GM12878 (cell line): ENCODE measurements around the gene PCED1B. TPM values are rescaled to one million over a fixed set of nuclear protein-coding genes. Genes with fewer than 3 reads are reported as not detected.
"Not testable (repeated sequence)": the region's sequence is repeated elsewhere in the genome, so short reads cannot be mapped to it uniquely, and the experiment has no call there.

Source experiments
- ATAC-seq: fragments of 200-7000 bp; cut with Tn5 transposase; 3 replicates; pipeline ENCODE4 v1.9.1; 2020; ENCODE audit warnings: mild to moderate bottlenecking, moderate library complexity
- BruUV-seq: library from RNA; stranded (reverse); fragments of 400-500 nt; replicated peaks from 2 replicates; lab custom pipeline; 2021; lab: Mats Ljungman, UMichigan
- CTCF ChIA-PET: fragments of 300-600 bp; sonication (Branson Sonifier 250); formaldehyde crosslinking; extraction: SDS; loops from one replicate; lab custom pipeline; 2021; ENCODE audit warnings: inconsistent platforms; lab: Yijun Ruan, JAX
- POLR2A ChIA-PET: fragments of 350-600 bp; formaldehyde crosslinking; extraction: SDS; loops from one replicate; lab custom pipeline; 2021; ENCODE audit warnings: inconsistent platforms; lab: Charles Lee
- RAD21 ChIA-PET: fragments of 300-600 bp; sonication (Branson Sonifier 250); formaldehyde crosslinking; loops from one replicate; lab custom pipeline; 2023; ENCODE audit warnings: antibody characterized with exemption; ENCODE audit not compliant: unreplicated experiment; lab: Charles Lee
- SMC1A ChIA-PET: fragments of 300-600 bp; sonication (Branson Sonifier 250); formaldehyde crosslinking; loops from one replicate; lab custom pipeline; 2023; ENCODE audit not compliant: unreplicated experiment, uncharacterized antibody; lab: Charles Lee
- DNase-seq: peaks from one replicate; pipeline ENCODE4 v3.0.0-alpha.2; 2011; ENCODE audit warnings: low read depth, low spot score
- FAIRE-seq: peaks from 3 replicates; lab custom pipeline; 2011; peaks lifted over from hg19 to GRCh38; lab: Jason Lieb, UNC
- H2AFZ ChIP-seq: 2 replicates; pipeline ENCODE4 v1.6.0; 2011; ENCODE audit warnings: low read depth, low read length, control low read depth; ENCODE audit not compliant: control insufficient read depth
- H3K27ac ChIP-seq: 2 replicates; pipeline ENCODE4 v1.5.1; 2011; ENCODE audit warnings: control low read depth; ENCODE audit not compliant: control insufficient read depth, insufficient read depth
- H3K27me3 ChIP-seq, 2 experiments: replicated peaks in 1 of 2; 2 replicates each; pipeline versions ENCODE4 v1.6.0 to v1.6.1; 2011; ENCODE audit warnings: low read length in 1 of 2; ENCODE audit not compliant: control insufficient read depth in 2 of 2, insufficient read depth in 2 of 2
- H3K36me3 ChIP-seq, 2 experiments: 2 replicates each; pipeline ENCODE4 v1.5.1; 2011; ENCODE audit warnings: low read length in 1 of 2; ENCODE audit not compliant: control insufficient read depth in 2 of 2, insufficient read depth in 2 of 2
- H3K4me1 ChIP-seq: 2 replicates; pipeline ENCODE4 v1.6.1; 2011; ENCODE audit warnings: mild to moderate bottlenecking, low read length, moderate library complexity, mixed read lengths; ENCODE audit not compliant: control insufficient read depth, insufficient read depth
- H3K4me2 ChIP-seq: 2 replicates; pipeline ENCODE4 v1.6.0; 2011; ENCODE audit warnings: control low read depth; ENCODE audit not compliant: control insufficient read depth, insufficient read depth
- H3K4me3 ChIP-seq: fragments of 200-600 bp; sonication (generic); 2 replicates; pipeline ENCODE4 v1.5.1; 2016
- H3K79me2 ChIP-seq: 2 replicates; pipeline ENCODE4 v1.6.0; 2011; ENCODE audit warnings: low read length; ENCODE audit not compliant: control insufficient read depth, insufficient read depth
- H3K9ac ChIP-seq: 2 replicates; pipeline ENCODE4 v1.8.0; 2011; ENCODE audit warnings: low read length, control low read depth, mixed read lengths; ENCODE audit not compliant: control insufficient read depth, insufficient read depth
- H3K9me3 ChIP-seq: replicated peaks from 3 replicates; pipeline ENCODE4 v1.5.1; 2011; ENCODE audit warnings: mild to moderate bottlenecking, low read length; ENCODE audit not compliant: control insufficient read depth, insufficient read depth
- H4K20me1 ChIP-seq: 2 replicates; pipeline ENCODE4 v1.6.0; 2011; ENCODE audit not compliant: control insufficient read depth, insufficient read depth
- CHD2 ChIP-seq: IDR thresholded peaks from 2 replicates; pipeline ENCODE4 v1.6.1; 2011; ENCODE audit warnings: low read depth, low read length, improper control_type of control experiment, borderline replicate concordance
- FOXM1 ChIP-seq: IDR thresholded peaks from 2 replicates; pipeline ENCODE4 v1.6.1; 2012; ENCODE audit warnings: low read depth, mild to moderate bottlenecking, inconsistent platforms, low read length, moderate library complexity
- NBN ChIP-seq: fragments of 450-650 bp; IDR thresholded peaks from 2 replicates; pipeline ENCODE4 v1.6.1; 2016
- SMARCA5 ChIP-seq: fragments of 450-650 bp; IDR thresholded peaks from 2 replicates; pipeline ENCODE4 v1.6.1; 2017; ENCODE audit warnings: mild to moderate bottlenecking
- SMC3 ChIP-seq: IDR thresholded peaks from 2 replicates; pipeline ENCODE4 v1.6.1; 2011; ENCODE audit warnings: low read length, improper control_type of control experiment, borderline replicate concordance
- TARDBP ChIP-seq: IDR thresholded peaks from 2 replicates; pipeline ENCODE4 v1.6.1; 2016; ENCODE audit warnings: borderline replicate concordance
- TBL1XR1 ChIP-seq: IDR thresholded peaks from 2 replicates; pipeline ENCODE4 v1.6.1; 2012; ENCODE audit warnings: low read depth, low read length, improper control_type of control experiment
- USF2 ChIP-seq: IDR thresholded peaks from 2 replicates; pipeline ENCODE4 v1.6.1; 2011; ENCODE audit warnings: low read depth, low read length, improper control_type of control experiment, borderline replicate concordance
- ZNF384 ChIP-seq: IDR thresholded peaks from 2 replicates; pipeline ENCODE4 v1.6.1; 2012; ENCODE audit warnings: low read depth, mild to moderate bottlenecking, low read length, improper control_type of control experiment, borderline replicate concordance
- WGBS: methylation state at CpG from one replicate; pipeline ENCODE4 v1.1.6; 2016; ENCODE audit warnings: low lambda C conversion rate; ENCODE audit not compliant: insufficient replicate concordance, insufficient coverage; ENCODE audit errors: missing lambda C conversion rate; 5-methylcytosine and 5-hydroxymethylcytosine counted together
- in situ Hi-C: fragments of 300-500 bp; cut with MboI; formaldehyde crosslinking; loops from 9 replicates; pipeline ENCODE4 v1.14.3; 2018; ENCODE audit warnings: mixed read lengths
- intact Hi-C: fragments of 100-400 bp; cut with micrococcal nuclease; formaldehyde crosslinking; loops from one replicate; pipeline ENCODE4 v1.14.2; 2022; ENCODE audit not compliant: unreplicated experiment
- polyA plus RNA-seq, 11 experiments: library from polyadenylated mRNA; depleted of rRNA in 4 of 11; unstranded in 6 of 11; stranded (reverse) in 5 of 11; fragments of >200 nt; fragmentation: Nextera tagmentation in 4 of 11; fragmentation: Illumina TruSeq in 1 of 11; extraction: Ambion mirVana in 4 of 11; extraction: Trizol in 1 of 11; gene quantifications; 1 replicate in 1 of 11; 2 replicates in 10 of 11; pipeline versions ENCODE4 v1.2.1 to v1.2.3, GENCODE V29; 2011 to 2016; ENCODE audit warnings: inconsistent platforms in 2 of 11, missing spikeins in 2 of 11, low read depth in 1 of 11
- total RNA-seq, 4 experiments: library from RNA; depleted of rRNA in 3 of 4; stranded (reverse); fragments of >200 nt in 3 of 4; fragmentation: Illumina TruSeq in 1 of 4; extraction: Trizol in 1 of 4; gene quantifications; 2 replicates each; pipeline versions ENCODE4 v1.2.1 to v1.2.3, GENCODE V29; 2013 to 2021
- TF ChIP-seq, protein P1 (sequence below): IDR thresholded peaks from 2 replicates; pipeline ENCODE4 v1.6.1; 2011; ENCODE audit warnings: low read depth, mild to moderate bottlenecking, low read length, moderate library complexity, borderline replicate concordance; ENCODE audit errors: extremely low read depth
- TF ChIP-seq, protein P2 (sequence below): fragments of 450-650 bp; formaldehyde crosslinking; IDR thresholded peaks from 2 replicates; pipeline ENCODE4 v1.4.0; 2020; ENCODE audit warnings: mild to moderate bottlenecking, moderate library complexity

The PCED1B gene
- total and polyA plus RNA-seq, 10 of the 15 experiments (the other 5 are each of a cell fraction or from before 2014, with no cell fraction given), result 0.80 to 8.8 (median 3.0) TPM

GRCh38 chr12:47051291-47051690 is 28.1 kb upstream of the PCED1B start:
- CTCF ChIA-PET, result interaction anchor here (1.0 kb wide), 1 partner anchor 19 kb away, joined by 3 read pairs; no protein-coding TSS in a partner anchor
- intact Hi-C loops, H3K27ac ChIP-seq, H4K20me1 ChIP-seq, POLR2A ChIA-PET, H3K9ac ChIP-seq, H3K27me3 ChIP-seq, H3K4me2 ChIP-seq, ATAC-seq, DNase-seq, H3K4me3 ChIP-seq, H3K4me1 ChIP-seq, H3K79me2 ChIP-seq, H2AFZ ChIP-seq, H3K9me3 ChIP-seq, BruUV-seq, H3K36me3 ChIP-seq, FAIRE-seq, in situ Hi-C loops, RAD21 ChIA-PET: not testable (repeated sequence)
- WGBS, result 0% methylated on average over 3 of the region's 3 CpGs
- SMC1A ChIA-PET, result interaction anchor here (1.3 kb wide), 1 partner anchor 27 kb away, joined by 3 read pairs; no protein-coding TSS in a partner anchor

DNA sequence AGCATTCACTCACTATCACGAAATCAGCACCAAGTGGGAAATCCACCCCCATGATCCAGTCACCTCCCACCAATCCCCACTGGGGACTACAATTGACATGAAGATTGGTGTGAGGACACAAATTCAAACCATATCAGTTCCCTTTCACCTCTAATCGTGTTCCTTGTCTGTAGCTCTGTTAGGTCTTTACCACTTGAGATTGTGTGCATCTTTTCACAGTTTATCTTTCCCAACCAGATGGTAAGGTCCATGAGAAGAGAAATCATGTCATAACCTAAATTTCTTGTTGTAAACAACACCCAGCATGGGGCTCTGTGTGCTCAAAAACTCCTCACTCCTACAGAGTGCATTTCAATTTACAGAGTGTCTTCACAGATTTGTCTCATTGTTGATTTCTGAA is 27.1 kb upstream of the PCED1B start:
- ChIA-PET CTCF (interaction anchor here (1.0 to 1.3 kb wide), 2 partner anchors 19 to 20 kb away, joined by 3 read pairs; no protein-coding TSS in a partner anchor), POLR2A (no interaction called here), RAD21 (no interaction called here), SMC1A (interaction anchor here (1.3 kb wide), 1 partner anchor 28 kb away, joined by 3 read pairs; no protein-coding TSS in a partner anchor)
- intact Hi-C loops, result no loop called here
- Histone ChIP-seq H3K27me3 (peaks cover 0 to 2% of the 10 kb centered on the region in 2 experiments; a peak in 1 of 4 replicates), H3K9ac (no peak overlapping the region), H3K9me3 (peaks cover 5% of the 10 kb centered on the region; the same call in 2 of the 3 replicates), H2AFZ (no peak overlapping the region), H3K36me3 (no peaks in the 10 kb centered on the region), H3K4me1 (no peaks in the 10 kb centered on the region), H3K4me3 (no peak overlapping the region), H3K27ac (no peak overlapping the region), H3K79me2 (no peaks in the 10 kb centered on the region), H4K20me1 (no peaks in the 10 kb centered on the region), H3K4me2 (no peak overlapping the region)
- BruUV-seq, result no TSS peak
- 8% methylated on average over 2 of the region's 2 CpGs for WGBS
- no peak for FAIRE-seq
- no peak for ATAC-seq
- in situ Hi-C loops, result no loop called here
- DNase-seq, result no peak
- TF ChIP-seq SMC3 (no peak), USF2 (no peak), SMARCA5 (no peak), NBN (no peak), TARDBP (no peak), ZNF384 (no peak), FOXM1 (no peak), TBL1XR1 (no peak), CHD2 (no peak)
- TF ChIP-seq, protein P1, sequence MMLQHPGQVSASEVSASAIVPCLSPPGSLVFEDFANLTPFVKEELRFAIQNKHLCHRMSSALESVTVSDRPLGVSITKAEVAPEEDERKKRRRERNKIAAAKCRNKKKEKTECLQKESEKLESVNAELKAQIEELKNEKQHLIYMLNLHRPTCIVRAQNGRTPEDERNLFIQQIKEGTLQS, result no peak
- TF ChIP-seq, protein P2, sequence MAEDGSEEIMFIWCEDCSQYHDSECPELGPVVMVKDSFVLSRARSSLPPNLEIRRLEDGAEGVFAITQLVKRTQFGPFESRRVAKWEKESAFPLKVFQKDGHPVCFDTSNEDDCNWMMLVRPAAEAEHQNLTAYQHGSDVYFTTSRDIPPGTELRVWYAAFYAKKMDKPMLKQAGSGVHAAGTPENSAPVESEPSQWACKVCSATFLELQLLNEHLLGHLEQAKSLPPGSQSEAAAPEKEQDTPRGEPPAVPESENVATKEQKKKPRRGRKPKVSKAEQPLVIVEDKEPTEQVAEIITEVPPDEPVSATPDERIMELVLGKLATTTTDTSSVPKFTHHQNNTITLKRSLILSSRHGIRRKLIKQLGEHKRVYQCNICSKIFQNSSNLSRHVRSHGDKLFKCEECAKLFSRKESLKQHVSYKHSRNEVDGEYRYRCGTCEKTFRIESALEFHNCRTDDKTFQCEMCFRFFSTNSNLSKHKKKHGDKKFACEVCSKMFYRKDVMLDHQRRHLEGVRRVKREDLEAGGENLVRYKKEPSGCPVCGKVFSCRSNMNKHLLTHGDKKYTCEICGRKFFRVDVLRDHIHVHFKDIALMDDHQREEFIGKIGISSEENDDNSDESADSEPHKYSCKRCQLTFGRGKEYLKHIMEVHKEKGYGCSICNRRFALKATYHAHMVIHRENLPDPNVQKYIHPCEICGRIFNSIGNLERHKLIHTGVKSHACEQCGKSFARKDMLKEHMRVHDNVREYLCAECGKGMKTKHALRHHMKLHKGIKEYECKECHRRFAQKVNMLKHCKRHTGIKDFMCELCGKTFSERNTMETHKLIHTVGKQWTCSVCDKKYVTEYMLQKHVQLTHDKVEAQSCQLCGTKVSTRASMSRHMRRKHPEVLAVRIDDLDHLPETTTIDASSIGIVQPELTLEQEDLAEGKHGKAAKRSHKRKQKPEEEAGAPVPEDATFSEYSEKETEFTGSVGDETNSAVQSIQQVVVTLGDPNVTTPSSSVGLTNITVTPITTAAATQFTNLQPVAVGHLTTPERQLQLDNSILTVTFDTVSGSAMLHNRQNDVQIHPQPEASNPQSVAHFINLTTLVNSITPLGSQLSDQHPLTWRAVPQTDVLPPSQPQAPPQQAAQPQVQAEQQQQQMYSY, result no peak
